GM15510 (cell line): ENCODE measurements around the gene OTUB1.

Experiments used
- POLR2A ChIP-seq: IDR thresholded peaks from 3 replicates; pipeline ENCODE4 v1.6.1; 2011; ENCODE audit warnings: borderline replicate concordance; ENCODE audit not compliant: insufficient read length; ENCODE audit errors: extremely low read depth

Gene OTUB1

GRCh38 chr11:63961608-63962412 lies 24.4 kb upstream of the OTUB1 start:
- no peak for TF ChIP-seq POLR2A

DNA sequence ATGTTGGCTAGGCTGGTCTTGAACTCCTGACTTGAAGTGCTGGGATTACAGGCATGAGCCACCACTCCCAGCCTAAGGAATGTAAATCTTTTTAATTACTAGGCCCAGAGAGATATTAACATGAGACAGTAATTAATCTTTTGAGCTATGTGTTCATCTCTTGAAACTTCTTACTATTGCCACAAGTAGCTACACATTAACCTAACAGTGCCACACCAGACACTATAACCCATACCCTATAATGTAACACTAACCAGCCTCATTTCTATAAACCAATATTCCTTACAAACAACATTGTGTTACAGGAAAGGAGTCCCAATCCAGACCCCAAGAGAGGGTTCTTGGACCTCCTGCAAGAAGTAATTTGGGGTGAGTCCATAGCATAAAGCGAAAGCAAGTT lies 19.8 kb upstream of the OTUB1 start:
- no peak for TF ChIP-seq POLR2A

- TF ChIP-seq POLR2A, result no peak
Observed at GRCh38 chr11:63969461-63969860, 16.8 kb upstream of the OTUB1 start.

GRCh38 chr11:63970902-63971301 lies 15.3 kb upstream of the OTUB1 start:
- TF ChIP-seq POLR2A, result no peak

- TF ChIP-seq POLR2A, result peak; percentile 77
Observed at GRCh38 chr11:63974259-63975143, 11.7 kb upstream of the OTUB1 start, which contains the start of gene COX8A. Gene COX8A, plus strand, starts transcription at chr11:63974620. Its CDS starts 61 bp downstream, at chr11:63974681.

DNA sequence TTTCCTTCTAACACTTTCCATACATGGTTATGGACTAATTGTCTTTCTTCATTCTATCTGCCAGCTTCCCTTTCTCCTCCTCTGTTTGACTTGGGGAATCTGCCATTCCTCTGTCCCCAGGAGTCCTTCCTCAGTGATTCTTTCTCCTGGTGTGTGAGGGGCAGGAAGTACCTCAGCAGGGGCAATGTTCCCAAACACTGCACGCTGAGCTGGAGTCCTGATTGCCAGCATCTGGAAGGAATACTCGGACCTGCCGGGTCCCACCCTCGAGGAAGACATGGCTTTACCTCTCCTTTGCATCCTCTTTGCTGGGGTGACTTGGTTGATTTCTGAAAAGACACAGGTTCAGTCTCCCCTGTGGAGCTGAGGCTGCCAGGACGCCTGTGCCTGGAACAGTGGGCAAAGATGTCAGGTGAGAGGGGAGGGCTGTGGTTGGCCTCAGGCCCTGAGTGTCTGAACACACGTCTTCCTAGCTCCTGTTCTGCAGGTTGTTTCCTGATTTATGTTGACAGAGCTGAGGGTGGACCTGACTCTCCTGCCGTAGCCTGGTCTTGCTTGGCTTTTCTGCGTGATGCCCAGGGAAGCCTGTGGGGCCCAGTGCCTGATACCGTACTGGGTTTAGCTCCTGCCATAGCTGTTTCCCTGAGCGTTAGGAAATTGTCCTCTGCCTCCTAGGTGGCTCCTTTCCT lies 7.5 kb upstream of the OTUB1 start:
- TF ChIP-seq POLR2A, result peak; percentile 3

DNA sequence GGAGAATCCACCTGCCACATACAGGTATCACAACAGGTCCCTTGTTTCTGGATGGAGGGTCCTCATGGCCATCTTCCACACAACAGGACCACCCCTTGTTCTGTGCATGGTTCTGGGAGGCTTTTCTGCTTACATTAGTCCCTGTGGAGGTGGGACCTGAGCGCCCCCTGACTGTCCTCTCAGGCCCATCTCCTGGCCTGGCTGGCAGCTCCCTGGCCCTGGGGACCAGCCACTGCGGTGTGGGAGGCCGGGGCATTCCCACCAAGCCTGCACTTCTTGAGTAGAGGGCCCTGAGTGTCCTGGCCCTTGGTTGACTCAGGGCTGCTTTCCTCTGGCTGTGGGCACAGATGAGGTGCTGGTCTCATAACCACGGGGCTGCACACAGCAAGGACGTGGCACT lies 6.8 kb upstream of the OTUB1 start:
- no peak for TF ChIP-seq POLR2A

GRCh38 chr11:63985812-63986155 lies 454 bp upstream of the OTUB1 start:
- no peak for TF ChIP-seq POLR2A

GRCh38 chr11:63986932-63987513 lies 785 bp downstream of the OTUB1 start:
- no peak for TF ChIP-seq POLR2A

- no peak for TF ChIP-seq POLR2A
Observed at GRCh38 chr11:63991558-63991957, 5.3 kb downstream of the OTUB1 start.

DNA sequence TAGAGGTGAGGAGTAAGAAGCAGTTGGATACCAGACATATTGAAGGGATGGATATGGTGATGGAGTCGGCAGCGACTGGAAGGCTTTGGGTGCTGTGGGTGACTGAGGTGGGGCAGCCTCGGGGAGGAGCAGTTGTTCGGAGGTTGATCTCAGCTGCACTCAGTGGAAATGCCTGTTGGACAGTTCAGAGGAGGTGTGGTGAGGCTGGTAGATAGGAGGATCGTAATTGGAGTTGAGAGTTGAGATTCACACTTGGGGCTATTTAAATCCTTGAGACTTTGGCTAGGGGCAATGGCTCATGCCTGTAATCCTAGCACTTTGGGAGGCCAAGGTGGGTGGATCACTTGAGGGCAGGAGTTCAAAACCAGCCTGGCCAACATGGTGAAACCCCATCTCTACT lies 6.9 kb downstream of the OTUB1 start:
- no peak for TF ChIP-seq POLR2A

- TF ChIP-seq POLR2A, result no peak
Observed at GRCh38 chr11:63993993-63994392, 7.8 kb downstream of the OTUB1 start.

DNA sequence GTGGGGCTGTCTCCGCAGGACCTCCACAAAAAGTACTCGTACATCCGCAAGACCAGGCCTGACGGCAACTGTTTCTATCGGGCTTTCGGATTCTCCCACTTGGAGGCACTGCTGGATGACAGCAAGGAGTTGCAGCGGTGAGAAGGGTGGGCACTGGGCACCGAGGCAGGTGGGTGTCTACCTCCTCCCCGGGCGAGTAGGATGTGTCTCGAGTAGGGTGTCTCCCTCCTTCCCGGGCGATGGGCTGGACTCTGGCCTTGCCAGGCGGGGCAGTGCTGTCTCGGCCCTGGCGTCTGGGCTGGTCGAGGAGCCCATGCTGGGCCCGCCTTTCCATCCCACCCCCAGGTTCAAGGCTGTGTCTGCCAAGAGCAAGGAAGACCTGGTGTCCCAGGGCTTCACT lies 10.3 kb downstream of the OTUB1 start:
- TF ChIP-seq POLR2A, result no peak

DNA sequence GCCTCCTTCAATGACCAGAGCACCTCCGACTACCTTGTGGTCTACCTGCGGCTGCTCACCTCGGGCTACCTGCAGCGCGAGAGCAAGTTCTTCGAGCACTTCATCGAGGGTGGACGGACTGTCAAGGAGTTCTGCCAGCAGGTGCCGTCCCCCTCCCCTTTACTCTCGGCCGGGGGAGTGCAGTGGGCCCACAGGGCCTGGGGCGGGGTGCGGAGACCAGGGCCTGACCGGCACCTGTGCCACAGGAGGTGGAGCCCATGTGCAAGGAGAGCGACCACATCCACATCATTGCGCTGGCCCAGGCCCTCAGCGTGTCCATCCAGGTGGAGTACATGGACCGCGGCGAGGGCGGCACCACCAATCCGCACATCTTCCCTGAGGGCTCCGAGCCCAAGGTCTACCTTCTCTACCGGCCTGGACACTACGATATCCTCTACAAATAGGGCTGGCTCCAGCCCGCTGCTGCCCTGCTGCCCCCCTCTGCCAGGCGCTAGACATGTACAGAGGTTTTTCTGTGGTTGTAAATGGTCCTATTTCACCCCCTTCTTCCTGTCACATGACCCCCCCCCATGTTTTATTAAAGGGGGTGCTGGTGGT lies 11.0 kb downstream of the OTUB1 start:
- no peak for TF ChIP-seq POLR2A
